22Rv1 (cell line): ENCODE data around the gene GPR157.

Experiments used
- ZFX ChIP-seq: fragments of 450-650 bp; IDR thresholded peaks from 2 replicates; pipeline ENCODE4 v1.6.1; 2017; ENCODE audit warnings: antibody characterized with exemption, borderline replicate concordance
- TF ChIP-seq, protein P1 (sequence below): fragments of 450-650 bp; IDR thresholded peaks from 2 replicates; pipeline ENCODE4 v1.5.1; 2017; ENCODE audit warnings: mild to moderate bottlenecking

DNA sequence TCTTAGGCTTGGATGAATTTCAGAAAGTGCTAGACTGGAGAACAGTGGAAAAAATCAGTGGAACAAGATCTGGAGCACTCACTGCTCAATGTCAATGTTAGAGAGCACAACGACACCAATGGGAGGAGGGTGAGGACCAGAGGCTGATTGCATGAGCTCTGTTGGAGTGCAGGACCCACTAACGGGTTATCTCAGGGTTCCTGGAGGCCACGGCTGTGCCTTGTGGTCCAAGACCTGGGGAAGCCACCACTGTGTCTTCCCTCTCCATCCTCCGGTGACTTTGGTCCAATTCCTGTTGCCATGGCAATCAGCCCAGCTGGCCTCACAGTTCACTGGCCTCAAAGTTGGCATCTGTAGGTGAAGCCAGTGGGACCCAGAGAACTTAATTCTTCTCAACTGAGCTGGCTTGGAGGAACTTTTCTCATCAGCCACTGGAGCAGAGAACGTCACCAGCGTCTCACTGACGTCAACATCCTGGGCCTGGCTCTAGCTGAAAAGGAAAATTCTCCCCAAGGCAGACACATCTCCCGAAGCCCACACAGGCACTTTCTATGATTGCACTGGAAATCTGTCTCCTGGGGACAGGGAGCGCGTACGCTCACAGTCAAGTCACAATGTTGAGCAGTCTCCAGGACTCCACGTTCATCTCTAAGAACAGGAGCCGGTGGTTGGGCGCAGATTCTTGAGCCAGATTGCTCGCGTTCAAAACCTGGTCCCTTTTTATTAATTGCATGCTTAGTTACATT lies 21.9 kb upstream of the GPR157 start:
- TF ChIP-seq, protein P1, sequence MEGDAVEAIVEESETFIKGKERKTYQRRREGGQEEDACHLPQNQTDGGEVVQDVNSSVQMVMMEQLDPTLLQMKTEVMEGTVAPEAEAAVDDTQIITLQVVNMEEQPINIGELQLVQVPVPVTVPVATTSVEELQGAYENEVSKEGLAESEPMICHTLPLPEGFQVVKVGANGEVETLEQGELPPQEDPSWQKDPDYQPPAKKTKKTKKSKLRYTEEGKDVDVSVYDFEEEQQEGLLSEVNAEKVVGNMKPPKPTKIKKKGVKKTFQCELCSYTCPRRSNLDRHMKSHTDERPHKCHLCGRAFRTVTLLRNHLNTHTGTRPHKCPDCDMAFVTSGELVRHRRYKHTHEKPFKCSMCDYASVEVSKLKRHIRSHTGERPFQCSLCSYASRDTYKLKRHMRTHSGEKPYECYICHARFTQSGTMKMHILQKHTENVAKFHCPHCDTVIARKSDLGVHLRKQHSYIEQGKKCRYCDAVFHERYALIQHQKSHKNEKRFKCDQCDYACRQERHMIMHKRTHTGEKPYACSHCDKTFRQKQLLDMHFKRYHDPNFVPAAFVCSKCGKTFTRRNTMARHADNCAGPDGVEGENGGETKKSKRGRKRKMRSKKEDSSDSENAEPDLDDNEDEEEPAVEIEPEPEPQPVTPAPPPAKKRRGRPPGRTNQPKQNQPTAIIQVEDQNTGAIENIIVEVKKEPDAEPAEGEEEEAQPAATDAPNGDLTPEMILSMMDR, result no peak
- TF ChIP-seq ZFX, result no peak
